SJCRH30 (cell line): Measurements from ENCODE around the gene CACTIN. TPM values are rescaled to one million over a fixed set of nuclear protein-coding genes. Genes with fewer than 3 reads are reported as not detected.

ENCODE experiments used
- DNase-seq, 2 experiments: peaks; one replicate each; pipeline ENCODE4 v3.0.0-alpha.2; 2015 to 2020
- H3K27ac ChIP-seq: fragments of 250-450 bp; sonication (Bioruptor Pico); 2 replicates; pipeline ENCODE4 v1.5.1; 2020; ENCODE audit warnings: mild to moderate bottlenecking, moderate library complexity
- H3K27me3 ChIP-seq: fragments of 250-450 bp; sonication (Bioruptor Pico); 2 replicates; pipeline ENCODE4 v1.5.1; 2020; ENCODE audit warnings: mild to moderate bottlenecking, moderate library complexity
- H3K36me3 ChIP-seq: fragments of 250-450 bp; sonication (Bioruptor Pico); 2 replicates; pipeline ENCODE4 v1.5.1; 2020; ENCODE audit warnings: mild to moderate bottlenecking, moderate library complexity
- H3K4me1 ChIP-seq: fragments of 250-450 bp; sonication (Bioruptor Pico); 2 replicates; pipeline ENCODE4 v1.5.1; 2020; ENCODE audit warnings: mild to moderate bottlenecking, moderate library complexity
- H3K4me3 ChIP-seq: fragments of 250-450 bp; sonication (Bioruptor Pico); 2 replicates; pipeline ENCODE4 v1.5.1; 2020; ENCODE audit warnings: mild to moderate bottlenecking, moderate library complexity
- H3K9me3 ChIP-seq: fragments of 250-450 bp; sonication (Bioruptor Pico); replicated peaks from 2 replicates; pipeline ENCODE4 v1.5.1; 2020; ENCODE audit warnings: mild to moderate bottlenecking, moderate library complexity
- total RNA-seq: library from RNA; depleted of rRNA; stranded (reverse); fragments of >200 nt; shearing (Covaris generic); gene quantifications from 2 replicates; pipeline ENCODE4 v1.2.3, GENCODE V29; 2014

CACTIN gene
- total RNA-seq, 1 experiment from 2014 or later = 21.4 TPM

DNA sequence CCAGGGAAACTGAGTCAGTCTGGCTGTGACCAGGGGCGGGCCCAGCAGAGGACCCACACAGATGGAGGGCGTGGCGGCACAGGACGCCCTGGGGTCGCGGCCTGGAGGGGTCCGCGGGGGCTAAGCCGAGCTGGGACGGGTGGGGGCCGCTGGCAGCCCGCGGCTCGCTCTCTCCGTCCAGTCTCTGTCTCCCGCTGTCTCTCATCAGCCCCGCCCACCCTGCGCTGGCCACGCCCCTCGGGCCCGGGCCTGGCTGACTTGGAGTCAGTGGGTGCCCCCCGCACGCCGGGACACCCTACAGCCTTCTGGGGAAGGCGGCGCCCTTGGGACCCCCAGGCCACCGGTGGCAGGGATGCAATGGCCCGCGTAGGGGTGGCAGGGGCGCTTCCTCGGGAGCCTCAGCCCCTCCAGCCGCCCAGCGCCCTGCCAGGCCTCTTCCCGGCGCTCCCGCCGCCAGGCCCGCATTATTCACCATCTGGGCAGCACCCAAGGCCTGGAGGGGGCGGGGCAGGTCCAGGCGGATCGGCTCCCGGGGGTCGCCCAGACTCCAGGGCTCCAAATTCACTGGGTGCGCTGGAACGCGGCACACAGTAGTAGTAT, 19.8 kb downstream of the CACTIN start, which contains the start of gene TBXA2R:
TSS of gene TBXA2R (minus strand) at position 186 of the 600 bp plus-strand sequence. CDS start 6,241 bp downstream, outside the sequence.
- peak; percentile 75 to 77 for DNase-seq
- Histone ChIP-seq H3K27me3 (peaks cover 9% of the 10 kb centered on the region; the same call in 1 of the 2 replicates), H3K36me3 (peaks cover under 1% of the 10 kb centered on the region; the same call in 1 of the 2 replicates), H3K4me1 (no peaks in the 10 kb centered on the region; the same call in 1 of the 2 replicates), H3K4me3 (peak within 1 kb of the TSS; percentile 66), H3K27ac (no peak within 1 kb of the TSS), H3K9me3 (no peaks in the 10 kb centered on the region)

DNA sequence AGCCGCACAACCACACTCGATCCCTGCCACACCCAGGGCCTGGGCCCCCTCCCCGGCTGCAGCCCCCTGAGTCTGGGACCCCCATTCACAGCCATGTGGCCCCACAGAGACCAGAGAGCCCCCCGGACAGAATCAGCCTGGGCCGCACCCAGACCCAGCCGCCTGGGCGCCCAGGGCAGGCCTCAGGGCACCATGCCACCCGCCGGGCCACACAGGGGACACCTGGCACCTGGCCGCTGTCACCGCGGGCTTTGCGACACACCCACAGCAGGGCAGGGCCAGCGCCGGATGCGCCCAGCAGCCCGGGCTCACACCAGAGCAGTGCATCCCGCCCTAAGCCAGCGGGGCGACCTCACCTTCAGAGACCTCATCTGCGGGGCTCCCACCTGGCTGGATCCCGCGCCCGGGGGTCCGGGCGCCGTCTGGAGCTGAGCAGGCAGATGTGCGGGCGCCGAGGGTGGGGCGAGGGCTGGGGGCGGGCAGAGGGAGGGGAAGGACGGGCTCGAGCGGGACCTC, 20.4 kb downstream of the CACTIN start:
- DNase-seq = no peak
- H3K27me3 ChIP-seq = peaks cover 9% of the 10 kb centered on the region; the same call in 1 of the 2 replicates
- no peak overlapping the region for H3K27ac ChIP-seq
- H3K4me3 ChIP-seq = peak overlapping the region; percentile 66
- H3K9me3 ChIP-seq = no peaks in the 10 kb centered on the region
- no peaks in the 10 kb centered on the region; the same call in 1 of the 2 replicates for H3K4me1 ChIP-seq
- H3K36me3 ChIP-seq = no peaks in the 10 kb centered on the region

DNA sequence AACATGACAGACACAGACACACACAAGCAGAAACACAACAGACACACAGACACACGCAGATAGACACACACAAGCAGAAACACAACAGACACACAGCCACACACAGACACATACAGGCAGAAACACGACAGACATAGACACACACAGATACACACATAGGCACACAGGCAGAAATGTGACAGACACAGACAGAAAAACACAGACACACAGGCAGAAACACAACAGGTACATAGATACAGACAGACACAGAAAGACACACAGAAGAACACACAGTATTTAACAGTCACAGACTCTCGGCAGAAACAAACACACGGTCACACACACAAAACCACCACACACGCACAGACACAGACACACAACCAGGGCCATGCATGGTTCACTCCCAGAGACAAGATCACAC, 20.8 kb downstream of the CACTIN start:
- H3K36me3 ChIP-seq = no peaks in the 10 kb centered on the region
- H3K4me3 ChIP-seq = no peak overlapping the region; the same call in 1 of the 2 replicates
- no peak for DNase-seq
- no peaks in the 10 kb centered on the region for H3K9me3 ChIP-seq
- H3K27ac ChIP-seq = no peak overlapping the region
- H3K27me3 ChIP-seq = peaks cover 9% of the 10 kb centered on the region; the same call in 1 of the 2 replicates
- H3K4me1 ChIP-seq = no peaks in the 10 kb centered on the region; the same call in 1 of the 2 replicates

DNA sequence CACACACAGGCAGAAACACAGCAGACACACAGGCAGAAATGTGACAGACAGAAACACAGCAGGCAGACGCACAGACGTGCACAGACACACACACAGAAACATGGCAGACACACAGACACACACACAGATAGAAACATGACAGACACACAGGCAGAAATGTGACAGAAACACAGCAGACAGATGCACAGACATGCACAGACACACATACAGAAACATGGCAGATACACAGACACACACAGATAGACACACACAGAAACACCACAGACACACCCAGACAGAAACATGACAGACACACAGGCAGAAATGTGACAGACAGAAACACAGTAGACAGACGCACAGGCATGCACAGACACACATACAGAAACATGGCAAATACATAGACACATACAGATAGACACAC, 21.2 kb downstream of the CACTIN start:
- Histone ChIP-seq H3K27me3 (peaks cover 9% of the 10 kb centered on the region; the same call in 1 of the 2 replicates), H3K4me1 (no peaks in the 10 kb centered on the region; the same call in 1 of the 2 replicates), H3K9me3 (no peaks in the 10 kb centered on the region), H3K4me3 (no peak overlapping the region), H3K27ac (no peak overlapping the region), H3K36me3 (no peaks in the 10 kb centered on the region)
- DNase-seq = no peak

DNA sequence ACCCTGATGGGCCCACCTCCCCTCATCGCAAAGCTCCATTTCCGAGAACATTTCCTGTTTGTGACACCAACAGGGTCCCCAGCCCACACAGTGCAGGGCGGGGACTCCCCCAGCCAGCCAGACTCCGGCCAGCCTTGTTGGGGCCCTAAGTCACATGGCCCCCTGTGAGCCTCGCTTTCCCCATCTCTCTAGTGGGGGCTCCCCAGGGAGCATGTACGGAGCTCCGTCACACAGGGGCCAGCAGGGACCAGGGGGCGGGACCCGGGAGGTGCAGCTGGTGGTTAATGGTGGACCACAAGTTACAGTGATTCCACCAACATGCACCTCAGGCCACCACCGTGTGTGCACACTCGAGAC, 21.6 kb downstream of the CACTIN start:
- DNase-seq = no peak
- H3K27me3 ChIP-seq = peaks cover 9% of the 10 kb centered on the region; the same call in 1 of the 2 replicates
- H3K4me1 ChIP-seq = no peaks in the 10 kb centered on the region; the same call in 1 of the 2 replicates
- H3K27ac ChIP-seq = no peak overlapping the region
- no peak overlapping the region for H3K4me3 ChIP-seq
- no peaks in the 10 kb centered on the region for H3K9me3 ChIP-seq
- H3K36me3 ChIP-seq = no peaks in the 10 kb centered on the region

DNA sequence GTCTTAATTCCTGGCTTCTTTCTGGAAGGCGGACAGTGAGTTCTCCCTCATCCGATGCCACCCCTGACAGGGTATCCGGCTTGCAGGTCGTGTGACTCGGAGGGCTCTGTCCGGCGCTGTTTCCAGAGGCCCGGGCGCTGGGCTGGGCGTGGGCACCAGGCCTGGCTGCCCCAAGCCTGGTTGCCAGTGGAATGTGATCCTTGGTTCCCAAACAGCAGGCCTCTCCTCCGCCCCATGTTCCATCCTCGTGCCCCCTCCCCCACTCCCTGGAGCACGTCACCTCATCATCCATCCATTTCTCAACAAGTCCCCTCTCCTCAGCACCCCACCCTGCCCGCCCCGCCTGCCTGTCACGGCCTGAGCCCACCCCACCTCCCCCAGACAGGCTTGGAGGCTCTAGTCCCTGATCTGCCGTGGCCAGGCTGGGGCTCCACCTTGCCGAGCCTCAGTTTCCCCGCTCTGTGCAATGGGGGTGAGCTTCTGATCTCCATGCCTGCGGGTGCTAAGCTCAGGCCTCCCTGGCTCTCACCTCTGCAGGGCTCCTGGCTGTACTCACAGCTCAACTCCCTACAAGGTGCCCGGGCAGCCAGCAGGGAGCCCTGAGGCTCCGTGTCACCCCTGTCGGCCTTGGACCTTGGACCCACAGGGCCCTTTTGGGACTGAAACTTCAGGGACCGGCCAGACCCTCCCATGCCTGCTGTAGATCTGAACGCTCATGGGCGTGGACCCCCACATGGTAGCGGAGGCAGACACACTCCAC, 22.2 kb downstream of the CACTIN start:
- Histone ChIP-seq H3K4me3 (no peak overlapping the region), H3K36me3 (no peaks in the 10 kb centered on the region), H3K4me1 (no peaks in the 10 kb centered on the region; the same call in 1 of the 2 replicates), H3K9me3 (no peaks in the 10 kb centered on the region), H3K27ac (no peak overlapping the region), H3K27me3 (peaks cover 9% of the 10 kb centered on the region; the same call in 1 of the 2 replicates)
- DNase-seq = no peak

DNA sequence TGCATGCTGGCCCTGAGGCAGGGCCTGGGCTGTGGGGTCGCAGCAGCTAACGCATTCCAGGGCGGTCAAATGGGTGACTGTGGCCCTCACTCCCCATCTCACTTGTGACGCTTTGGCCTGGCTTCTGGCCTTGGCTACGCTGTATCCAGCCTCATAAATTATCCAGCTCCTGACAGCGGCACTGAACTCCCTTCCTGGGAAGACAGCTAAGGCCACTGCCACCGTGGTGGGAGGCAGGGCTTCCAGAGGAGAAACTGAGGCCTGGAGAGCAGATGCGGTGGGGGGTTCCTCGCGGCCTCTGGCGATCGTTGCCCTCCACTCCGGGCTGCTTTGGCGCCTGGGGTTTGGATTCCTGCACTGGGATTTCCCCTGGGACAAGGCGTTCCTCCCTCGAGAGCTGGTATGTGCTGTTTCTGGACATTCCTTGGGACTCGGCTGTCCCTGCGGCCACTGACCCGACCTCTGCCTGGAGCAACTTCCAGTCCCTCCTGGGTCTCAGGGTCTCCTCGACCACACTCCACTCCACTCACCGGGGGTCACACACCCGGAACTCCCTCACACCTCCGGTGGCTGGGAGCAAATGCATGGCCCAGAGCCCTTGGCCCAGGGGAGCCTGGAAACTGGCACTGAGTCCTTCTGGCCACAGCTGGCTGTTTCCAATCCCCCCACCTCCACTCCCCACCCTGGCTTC, 23.3 kb downstream of the CACTIN start:
- H3K36me3 ChIP-seq = no peaks in the 10 kb centered on the region
- DNase-seq = no peak
- H3K27me3 ChIP-seq = peaks cover 9% of the 10 kb centered on the region; the same call in 1 of the 2 replicates
- H3K9me3 ChIP-seq = no peaks in the 10 kb centered on the region
- H3K4me3 ChIP-seq = no peak overlapping the region
- H3K4me1 ChIP-seq = no peaks in the 10 kb centered on the region; the same call in 1 of the 2 replicates
- no peak overlapping the region for H3K27ac ChIP-seq

DNA sequence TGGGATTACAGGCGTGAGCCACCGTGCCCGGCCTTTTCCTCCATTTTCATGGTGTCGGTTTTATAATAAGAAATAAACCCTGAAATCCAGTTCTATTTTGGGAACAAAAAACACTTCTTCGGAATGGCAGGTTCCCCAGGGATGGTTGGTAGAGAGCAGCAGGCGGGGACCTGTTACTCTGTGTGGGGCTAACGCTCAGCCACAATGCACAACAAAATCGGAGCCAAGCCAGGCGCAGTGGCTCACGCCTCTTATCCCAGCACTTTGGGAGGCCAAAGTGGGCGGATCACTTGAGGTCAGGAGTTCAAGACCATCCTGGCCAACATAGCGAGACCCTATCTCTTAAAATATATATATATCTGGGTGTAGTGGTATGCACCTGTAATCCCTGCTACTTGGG, 25.6 kb downstream of the CACTIN start:
- H3K27me3 ChIP-seq = peaks cover 7% of the 10 kb centered on the region; the same call in 1 of the 2 replicates
- no peaks in the 10 kb centered on the region; the same call in 1 of the 2 replicates for H3K4me1 ChIP-seq
- no peak overlapping the region for H3K27ac ChIP-seq
- no peak overlapping the region for H3K4me3 ChIP-seq
- no peaks in the 10 kb centered on the region for H3K36me3 ChIP-seq
- no peak for DNase-seq
- no peaks in the 10 kb centered on the region for H3K9me3 ChIP-seq

DNA sequence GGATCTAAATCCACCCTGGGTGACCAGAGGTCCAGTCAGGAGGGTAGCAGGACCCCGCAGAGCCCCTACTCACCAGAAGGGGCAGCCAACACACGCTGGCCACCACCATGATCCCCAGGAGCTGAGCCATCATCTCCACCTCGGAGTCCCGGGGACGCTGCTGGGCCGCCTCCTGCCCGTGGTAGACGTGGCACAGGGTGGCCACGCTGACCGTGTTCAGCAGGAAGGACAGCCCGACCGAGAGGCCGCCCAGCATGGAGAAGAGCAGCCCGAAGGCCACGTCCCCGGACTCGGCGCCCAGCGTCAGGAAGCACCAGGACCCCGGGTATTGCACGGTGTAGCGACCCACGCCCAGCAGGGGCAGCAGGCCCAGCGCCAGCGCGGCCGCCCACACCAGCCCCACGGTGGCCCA, 26.8 kb downstream of the CACTIN start:
- Histone ChIP-seq H3K27me3 (no peaks in the 10 kb centered on the region; the same call in 1 of the 2 replicates), H3K4me1 (no peaks in the 10 kb centered on the region), H3K4me3 (no peak overlapping the region)

DNA sequence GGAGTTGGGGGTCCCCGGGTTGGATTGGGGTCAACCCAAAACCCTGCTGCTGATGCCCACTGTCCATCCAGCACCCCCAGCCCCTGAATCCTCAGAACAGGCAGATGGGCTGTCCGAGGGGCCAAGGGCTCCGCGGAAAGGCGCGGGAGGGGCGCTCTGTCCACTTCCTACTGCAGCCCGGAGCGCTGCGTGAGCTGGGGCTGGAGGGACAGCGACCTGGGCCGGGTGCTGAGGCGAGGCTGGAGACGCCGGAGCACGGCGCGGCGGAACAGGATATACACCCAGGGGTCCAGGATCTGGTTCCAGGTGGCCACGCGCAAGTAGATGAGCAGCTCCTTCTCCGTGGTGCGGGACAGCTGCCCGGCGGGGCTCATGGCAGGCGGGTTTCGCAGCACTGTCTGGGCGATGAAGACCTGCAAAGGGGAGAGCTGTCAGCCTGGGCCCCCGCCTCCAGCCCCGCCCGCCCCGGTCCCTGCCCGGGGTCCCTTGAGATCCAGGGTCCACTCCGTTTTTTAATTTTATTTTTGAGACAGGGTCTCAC, 31.0 kb downstream of the CACTIN start:
- Histone ChIP-seq H3K9me3 (no peaks in the 10 kb centered on the region), H3K27ac (no peak overlapping the region), H3K4me3 (no peak overlapping the region), H3K27me3 (no peaks in the 10 kb centered on the region), H3K4me1 (no peaks in the 10 kb centered on the region), H3K36me3 (no peaks in the 10 kb centered on the region)
- no peak for DNase-seq

More for the DNA sequence above, 26.8 kb downstream of the CACTIN start:
- no peak for DNase-seq
- no peaks in the 10 kb centered on the region for H3K9me3 ChIP-seq
- no peak overlapping the region for H3K27ac ChIP-seq
- no peaks in the 10 kb centered on the region for H3K36me3 ChIP-seq

DNA sequence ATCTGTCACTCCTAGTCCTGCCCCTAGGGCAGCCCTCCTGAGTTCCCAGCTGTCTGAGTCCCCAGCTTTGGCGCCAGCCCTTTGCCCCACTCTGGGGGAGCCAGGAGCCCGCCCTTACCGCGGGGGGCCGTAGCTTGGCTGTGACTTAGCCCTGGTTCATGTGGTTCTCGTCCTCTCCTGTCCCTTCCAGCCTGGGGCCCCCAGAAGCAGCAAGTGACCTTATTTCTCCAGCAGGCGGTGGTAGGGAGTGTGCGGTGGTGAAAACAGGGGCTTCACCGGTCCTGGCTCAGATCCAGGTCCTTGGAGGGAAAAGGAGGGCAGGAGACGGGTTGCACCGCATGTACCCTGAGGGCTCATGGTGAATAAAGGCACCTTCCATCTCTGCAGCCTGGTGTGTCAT, 33.4 kb downstream of the CACTIN start:
- no peaks in the 10 kb centered on the region for H3K27me3 ChIP-seq
- H3K36me3 ChIP-seq = no peaks in the 10 kb centered on the region
- H3K9me3 ChIP-seq = no peaks in the 10 kb centered on the region
- no peaks in the 10 kb centered on the region for H3K4me1 ChIP-seq
- no peak overlapping the region for H3K27ac ChIP-seq
- H3K4me3 ChIP-seq = no peak overlapping the region
- DNase-seq = no peak

DNA sequence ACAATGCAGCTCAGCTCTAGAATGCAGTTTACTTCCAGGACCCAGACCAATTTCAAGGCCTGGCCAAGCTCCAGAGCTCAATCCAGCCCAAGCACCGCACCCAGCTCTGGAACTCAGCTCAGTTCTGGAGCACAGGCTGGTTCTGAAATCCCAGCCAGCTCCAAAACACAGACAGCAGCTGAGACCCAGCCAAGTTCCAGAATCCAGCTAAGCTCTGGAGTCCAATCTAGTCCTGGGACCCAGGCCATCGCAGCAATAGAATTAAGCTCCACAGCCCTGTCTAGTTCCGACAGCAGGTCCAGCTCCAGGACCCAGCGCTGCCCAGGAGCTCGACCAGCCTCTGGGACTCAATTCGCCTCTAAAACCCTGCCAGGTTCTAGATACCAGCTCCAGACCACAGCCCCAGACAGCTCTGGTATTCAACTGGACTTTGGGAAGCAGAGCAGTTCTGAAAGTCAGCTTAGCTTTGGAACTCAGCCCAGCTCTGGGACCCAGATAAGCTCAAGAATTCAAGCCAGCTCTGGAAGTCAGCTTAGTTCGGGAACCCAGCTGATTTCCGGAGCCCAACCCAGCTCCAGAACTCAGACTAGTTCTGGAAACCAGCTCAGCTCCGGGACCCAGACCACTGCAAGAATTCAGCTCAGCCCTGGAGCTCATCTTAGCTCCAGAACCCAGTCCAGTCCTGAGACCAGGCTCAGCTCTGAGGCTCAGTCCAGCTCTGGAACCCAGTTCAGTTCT, 34.5 kb downstream of the CACTIN start:
- no peak overlapping the region for H3K27ac ChIP-seq
- H3K27me3 ChIP-seq = no peaks in the 10 kb centered on the region
- no peak overlapping the region for H3K4me3 ChIP-seq
- no peaks in the 10 kb centered on the region for H3K36me3 ChIP-seq
- H3K9me3 ChIP-seq = no peaks in the 10 kb centered on the region
- no peak for DNase-seq
- no peaks in the 10 kb centered on the region for H3K4me1 ChIP-seq

DNA sequence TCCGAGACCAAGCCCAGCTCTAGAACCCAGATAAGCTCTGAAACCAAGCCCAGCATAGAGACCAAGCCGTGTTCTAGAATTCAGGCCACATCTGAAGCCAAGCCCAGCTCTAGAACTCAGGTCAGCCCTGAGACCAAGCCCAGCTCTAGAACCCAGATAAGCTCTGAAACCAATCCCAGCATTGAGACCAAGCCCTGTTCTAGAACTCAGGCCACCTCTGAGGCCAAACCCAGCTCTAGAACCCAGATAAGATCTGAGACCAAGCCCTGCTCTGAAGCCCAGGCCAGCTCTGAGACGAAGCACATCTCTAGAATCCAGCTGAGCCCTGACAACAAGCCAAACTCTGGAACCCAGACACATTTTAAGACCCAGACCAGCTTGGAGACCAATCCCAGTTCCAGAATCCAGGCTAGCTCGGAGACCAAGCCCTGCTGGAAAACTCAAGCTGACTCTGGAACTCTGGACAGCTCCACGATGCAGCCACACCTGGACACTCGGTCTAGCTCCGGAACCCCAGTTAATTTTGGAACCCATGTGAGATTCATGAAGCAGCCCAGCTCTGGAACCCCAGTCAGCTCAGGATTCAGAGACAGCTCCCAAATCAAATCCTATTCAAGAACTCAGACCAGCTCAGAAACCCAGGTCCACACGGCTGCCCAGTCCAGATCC, 35.5 kb downstream of the CACTIN start:
- no peaks in the 10 kb centered on the region for H3K36me3 ChIP-seq
- H3K27me3 ChIP-seq = no peaks in the 10 kb centered on the region
- H3K27ac ChIP-seq = no peak overlapping the region
- H3K9me3 ChIP-seq = no peaks in the 10 kb centered on the region
- H3K4me1 ChIP-seq = no peaks in the 10 kb centered on the region
- DNase-seq = no peak
- no peak overlapping the region for H3K4me3 ChIP-seq
